ENCODE measurements around the gene DENND5B. TPM values are rescaled to one million over a fixed set of nuclear protein-coding genes. Genes with fewer than 3 reads are reported as not detected.
"Not testable (repeated sequence)": the region's sequence is repeated elsewhere in the genome, so short reads cannot be mapped to it uniquely, and the experiment has no call there.

The DENND5B gene
- total RNA-seq, 1 experiment from 2014 or later = 22.2 TPM

- Histone ChIP-seq H3K4me1 (replicated peaks) (peaks cover 4% of the 10 kb centered on the region), H3K9me3 (replicated peaks) (no peaks in the 10 kb centered on the region), H3K27me3 (replicated peaks) (no peaks in the 10 kb centered on the region), H3K4me3 (no peak overlapping the region), H3K36me3 (peaks cover 5% of the 10 kb centered on the region), H3K27ac (no peak overlapping the region)
- DNase-seq (ENCODE audit: low read depth in 1 of 2, low spot score in 2 of 2) = no peak
Measured at GRCh38 chr12:31477687-31478086, 113.2 kb downstream of the DENND5B start.

GRCh38 chr12:31476437-31476836 lies 114.5 kb downstream of the DENND5B start:
- Histone ChIP-seq H3K9me3 (replicated peaks) (no peaks in the 10 kb centered on the region), H3K36me3 (peaks cover 5% of the 10 kb centered on the region), H3K27me3 (replicated peaks) (no peaks in the 10 kb centered on the region), H3K4me1 (replicated peaks) (no peaks in the 10 kb centered on the region), H3K27ac (no peak overlapping the region), H3K4me3 (no peak overlapping the region)
- DNase-seq (ENCODE audit: low read depth in 1 of 2, low spot score in 2 of 2) = no peak

DNA sequence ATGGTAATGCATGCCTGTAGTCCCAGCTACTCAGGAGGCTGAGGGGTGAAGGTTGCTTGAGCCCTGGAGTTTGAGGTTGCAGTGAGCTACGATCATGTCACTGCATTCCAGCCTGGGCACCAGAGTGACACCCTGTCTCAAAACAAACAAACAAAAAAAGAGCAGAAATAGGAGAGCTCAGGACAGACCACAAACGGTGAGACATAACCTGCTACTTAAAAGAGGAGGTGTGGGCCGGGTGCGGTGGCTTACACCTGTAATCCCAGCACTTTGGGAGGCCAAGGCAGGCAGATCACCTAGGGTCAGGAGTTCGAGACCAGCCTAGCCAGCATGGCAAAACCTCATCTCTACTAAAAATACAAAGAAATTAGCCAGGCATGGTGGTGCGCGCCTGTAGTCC lies 115.3 kb downstream of the DENND5B start:
- H3K9me3 ChIP-seq (replicated peaks); DNase-seq (ENCODE audit: low read depth in 1 of 2, low spot score in 2 of 2); H3K4me3 ChIP-seq; H3K27ac ChIP-seq; H3K4me1 ChIP-seq (replicated peaks); H3K36me3 ChIP-seq; H3K27me3 ChIP-seq (replicated peaks): not testable (repeated sequence)

- no peaks in the 10 kb centered on the region for H3K27me3 ChIP-seq (replicated peaks)
- H3K4me3 ChIP-seq = no peak overlapping the region
- no peaks in the 10 kb centered on the region for H3K9me3 ChIP-seq (replicated peaks)
- H3K36me3 ChIP-seq = peaks cover 2% of the 10 kb centered on the region
- no peak for DNase-seq (ENCODE audit: low read depth in 1 of 2, low spot score in 2 of 2)
- no peak overlapping the region for H3K27ac ChIP-seq
- H3K4me1 ChIP-seq (replicated peaks) = no peaks in the 10 kb centered on the region
Measured at GRCh38 chr12:31474751-31475150, 116.2 kb downstream of the DENND5B start.

- Histone ChIP-seq H3K27me3 (replicated peaks) (no peaks in the 10 kb centered on the region), H3K4me3 (no peak overlapping the region), H3K9me3 (replicated peaks) (no peaks in the 10 kb centered on the region), H3K36me3 (no peaks in the 10 kb centered on the region), H3K27ac (no peak overlapping the region), H3K4me1 (replicated peaks) (no peaks in the 10 kb centered on the region)
- no peak for DNase-seq (ENCODE audit: low read depth in 1 of 2, low spot score in 2 of 2)
Measured at GRCh38 chr12:31471823-31472222, 119.1 kb downstream of the DENND5B start.

GRCh38 chr12:31471051-31471450 lies 119.9 kb downstream of the DENND5B start:
- DNase-seq (ENCODE audit: low read depth in 1 of 2, low spot score in 2 of 2) = no peak
- H3K4me1 ChIP-seq (replicated peaks) = no peaks in the 10 kb centered on the region
- H3K4me3 ChIP-seq = no peak overlapping the region
- no peaks in the 10 kb centered on the region for H3K9me3 ChIP-seq (replicated peaks)
- no peaks in the 10 kb centered on the region for H3K27me3 ChIP-seq (replicated peaks)
- H3K27ac ChIP-seq = no peak overlapping the region
- H3K36me3 ChIP-seq = no peaks in the 10 kb centered on the region

DNA sequence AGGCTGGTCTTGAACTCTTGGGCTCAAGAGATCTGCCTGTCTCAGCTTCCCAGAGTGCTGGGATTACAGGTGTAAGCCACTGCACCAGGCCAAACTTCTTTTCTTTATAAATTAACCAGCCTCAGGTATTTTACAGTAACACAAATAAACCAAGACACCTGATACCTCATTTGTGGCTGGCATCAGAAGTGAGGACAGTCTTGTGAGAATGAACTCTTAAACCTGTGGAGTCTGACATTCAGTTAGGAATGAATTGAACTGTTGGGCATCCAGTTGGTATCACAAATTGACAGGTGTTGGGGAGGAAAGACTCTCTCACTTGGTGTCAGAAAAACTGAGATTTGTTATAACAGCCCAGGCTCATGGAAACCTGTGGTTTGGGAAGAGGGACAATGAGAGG lies 120.5 kb downstream of the DENND5B start:
- Histone ChIP-seq H3K4me1 (replicated peaks) (no peaks in the 10 kb centered on the region), H3K27ac (no peak overlapping the region), H3K27me3 (replicated peaks) (no peaks in the 10 kb centered on the region), H3K36me3 (no peaks in the 10 kb centered on the region), H3K4me3 (no peak overlapping the region), H3K9me3 (replicated peaks) (no peaks in the 10 kb centered on the region)
- DNase-seq (ENCODE audit: low read depth in 1 of 2, low spot score in 2 of 2) = no peak

GRCh38 chr12:31466768-31467167 lies 124.2 kb downstream of the DENND5B start:
- Histone ChIP-seq H3K9me3 (replicated peaks) (no peaks in the 10 kb centered on the region), H3K36me3 (0 out of 2 replicates have a peak, but pooled peaks cover 3% of the 10 kb centered on the region), H3K27me3 (replicated peaks) (no peaks in the 10 kb centered on the region), H3K4me1 (replicated peaks) (no peaks in the 10 kb centered on the region), H3K4me3 (no peak overlapping the region), H3K27ac (no peak overlapping the region)
- DNase-seq (ENCODE audit: low read depth in 1 of 2, low spot score in 2 of 2) = no peak

- H3K4me3 ChIP-seq = no peak overlapping the region
- H3K27me3 ChIP-seq (replicated peaks) = no peaks in the 10 kb centered on the region
- no peaks in the 10 kb centered on the region for H3K9me3 ChIP-seq (replicated peaks)
- no peak for DNase-seq (ENCODE audit: low read depth in 1 of 2, low spot score in 2 of 2)
- peaks cover 4% of the 10 kb centered on the region; the same call in 1 of the 2 replicates for H3K36me3 ChIP-seq
- no peaks in the 10 kb centered on the region for H3K4me1 ChIP-seq (replicated peaks)
- no peak overlapping the region for H3K27ac ChIP-seq
Measured at GRCh38 chr12:31465002-31465401, 125.9 kb downstream of the DENND5B start.

DNA sequence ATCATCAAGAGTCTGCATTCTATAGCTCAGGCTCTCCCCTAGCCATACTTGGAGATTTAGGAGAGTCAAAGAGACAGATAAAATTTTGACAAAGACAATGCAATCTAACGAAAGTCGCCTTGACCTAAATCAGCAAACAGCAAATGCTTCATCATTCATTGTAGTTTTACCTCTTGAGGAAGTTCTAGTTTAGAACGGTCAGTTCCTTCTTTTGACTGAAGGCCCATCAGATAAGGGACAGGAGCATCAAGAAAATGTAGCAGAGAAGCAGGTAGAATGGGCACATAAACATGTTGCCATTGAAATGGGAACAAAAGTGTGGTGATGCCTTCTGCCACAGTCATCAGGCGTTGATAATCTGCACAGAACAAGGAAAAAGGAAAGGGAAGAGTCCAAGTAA lies 130.9 kb downstream of the DENND5B start:
- Histone ChIP-seq H3K27me3 (replicated peaks) (no peaks in the 10 kb centered on the region), H3K4me3 (no peak overlapping the region), H3K9me3 (replicated peaks) (no peaks in the 10 kb centered on the region), H3K4me1 (replicated peaks) (no peaks in the 10 kb centered on the region), H3K36me3 (peaks cover 3% of the 10 kb centered on the region; the same call in 1 of the 2 replicates), H3K27ac (no peak overlapping the region)
- no peak for DNase-seq (ENCODE audit: low read depth in 1 of 2, low spot score in 2 of 2)

- Histone ChIP-seq H3K9me3 (replicated peaks) (no peaks in the 10 kb centered on the region), H3K36me3 (peaks cover 10% of the 10 kb centered on the region; the same call in 1 of the 2 replicates), H3K4me1 (replicated peaks) (no peaks in the 10 kb centered on the region), H3K4me3 (no peak overlapping the region), H3K27ac (no peak overlapping the region), H3K27me3 (replicated peaks) (no peaks in the 10 kb centered on the region)
- DNase-seq (ENCODE audit: low read depth in 1 of 2, low spot score in 2 of 2) = no peak
Measured at GRCh38 chr12:31456562-31456961, 134.4 kb downstream of the DENND5B start.

DNA sequence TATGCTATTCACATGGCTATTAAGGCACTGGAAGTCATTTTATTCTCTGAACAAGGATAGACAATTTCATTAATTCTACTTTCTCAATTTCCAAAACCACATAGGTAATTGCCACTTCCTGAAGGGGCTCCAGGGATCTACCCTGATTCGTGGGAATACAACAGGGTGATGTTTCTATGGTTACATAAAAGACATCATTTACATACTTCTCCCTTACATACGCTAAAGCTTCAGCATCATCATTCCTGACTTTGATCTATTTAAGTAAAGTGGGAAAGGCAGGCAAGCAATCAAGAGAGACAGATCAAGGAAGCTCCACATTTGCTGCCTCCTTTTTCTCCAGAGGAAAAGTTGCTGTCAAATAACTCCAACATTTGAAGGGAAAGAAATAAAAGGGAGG lies 146.2 kb downstream of the DENND5B start:
- no peak for DNase-seq (ENCODE audit: low read depth in 1 of 2, low spot score in 2 of 2)
- 0 out of 2 replicates have a peak, but pooled peaks cover 10% of the 10 kb centered on the region for H3K36me3 ChIP-seq

GRCh38 chr12:31440586-31440985 lies 150.3 kb downstream of the DENND5B start:
- Histone ChIP-seq H3K9me3 (replicated peaks) (no peaks in the 10 kb centered on the region), H3K27ac (no peak overlapping the region), H3K4me1 (replicated peaks) (no peaks in the 10 kb centered on the region), H3K4me3 (no peak overlapping the region), H3K36me3 (no peaks in the 10 kb centered on the region), H3K27me3 (replicated peaks) (no peaks in the 10 kb centered on the region; the same call in 1 of the 2 replicates)
- DNase-seq (ENCODE audit: low read depth in 1 of 2, low spot score in 2 of 2) = no peak

More for the DNA sequence above, 146.2 kb downstream of the DENND5B start:
- Histone ChIP-seq H3K9me3 (replicated peaks) (no peaks in the 10 kb centered on the region), H3K4me3 (no peak overlapping the region), H3K27me3 (replicated peaks) (no peaks in the 10 kb centered on the region; the same call in 1 of the 2 replicates), H3K4me1 (replicated peaks) (no peaks in the 10 kb centered on the region), H3K27ac (no peak overlapping the region)

DNA sequence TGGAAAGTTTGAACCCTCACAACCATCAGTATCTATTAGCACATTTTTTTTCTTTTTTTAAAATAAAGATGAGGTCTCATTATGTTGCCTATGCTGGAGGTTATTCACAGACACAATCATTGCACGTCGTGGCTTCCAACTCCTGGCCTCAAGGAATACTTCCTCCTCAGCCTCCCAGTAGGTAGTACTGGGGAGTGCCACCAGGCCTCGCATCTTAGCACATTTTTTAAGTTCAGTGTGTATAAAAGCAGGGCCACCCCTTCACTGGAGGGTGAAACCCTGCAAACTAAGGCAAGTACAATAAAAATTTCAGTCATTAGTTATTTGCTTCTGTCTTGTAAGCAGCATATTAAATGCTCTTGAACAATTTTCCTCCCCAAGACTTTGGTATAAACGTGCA lies 150.8 kb downstream of the DENND5B start:
- Histone ChIP-seq H3K9me3 (replicated peaks) (no peaks in the 10 kb centered on the region), H3K4me1 (replicated peaks) (no peaks in the 10 kb centered on the region), H3K4me3 (no peak overlapping the region), H3K27ac (no peak overlapping the region), H3K36me3 (no peaks in the 10 kb centered on the region), H3K27me3 (replicated peaks) (no peaks in the 10 kb centered on the region; the same call in 1 of the 2 replicates)
- DNase-seq (ENCODE audit: low read depth in 1 of 2, low spot score in 2 of 2) = no peak

DNA sequence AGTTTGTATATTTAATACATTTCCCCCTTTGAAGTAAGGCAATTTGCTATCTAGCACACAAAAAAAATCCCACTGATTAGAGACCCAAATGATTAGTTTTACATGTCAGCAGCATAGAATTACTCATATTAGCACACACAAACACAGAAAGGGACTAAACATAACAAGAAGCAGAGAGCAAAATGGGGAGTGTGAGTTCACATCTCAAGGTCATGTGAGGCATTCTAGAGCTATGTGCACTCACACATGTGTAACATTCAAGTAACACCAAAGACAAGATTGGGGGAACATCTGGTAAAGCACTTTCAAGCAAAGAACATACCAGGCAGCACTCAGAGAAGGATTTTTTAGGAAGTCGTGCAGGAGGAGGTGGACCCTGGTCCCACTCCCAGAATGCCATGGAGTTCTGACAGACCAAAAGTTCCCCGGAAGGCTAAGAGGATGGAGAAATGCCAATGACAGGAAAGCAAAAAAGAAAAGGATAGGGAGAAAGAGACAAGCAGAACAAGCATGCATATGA lies 159.2 kb downstream of the DENND5B start:
- H3K27ac ChIP-seq = no peak overlapping the region
- peaks cover 4% of the 10 kb centered on the region; the same call in 1 of the 2 replicates for H3K36me3 ChIP-seq
- peak in 1 of 2 experiments; percentile 12 for DNase-seq (ENCODE audit: low read depth in 1 of 2, low spot score in 2 of 2)
- H3K9me3 ChIP-seq (replicated peaks) = no peaks in the 10 kb centered on the region
- H3K27me3 ChIP-seq (replicated peaks) = no peaks in the 10 kb centered on the region
- H3K4me1 ChIP-seq (replicated peaks) = peaks cover 25% of the 10 kb centered on the region
- no peak overlapping the region for H3K4me3 ChIP-seq
